ENCODE results near the gene TERF2IP. TPM values are rescaled to one million over a fixed set of nuclear protein-coding genes. Genes with fewer than 3 reads are reported as not detected.

The TERF2IP gene
- total and polyA plus RNA-seq, 9 of the 15 experiments (the other 6 are each of a cell fraction or from before 2014, with no cell fraction given): 14.5 to 64.2 (median 47.0) TPM

GRCh38 chr16:75626806-75627205 lies 20.8 kb upstream of the TERF2IP start:
- no TSS peak for BruUV-seq (replicated peaks)
- ChIA-PET POLR2A (interaction anchor here (0.6 to 1.1 kb wide), 3 partner anchors 21 to 62 kb away, joined by 3 read pairs; partner anchors contain the start of genes KARS1 and TERF2IP), CTCF (ENCODE audit: low intra/inter-chr PET ratio) (no interaction called here)
- H3K4me2 ChIP-seq (ENCODE audit: insufficient read depth, low read length): no peak overlapping the region
- no peaks in the 10 kb centered on the region for H3K9me3 ChIP-seq (replicated peaks; ENCODE audit: control insufficient read depth, insufficient read depth, low read depth, low read length)
- no peak overlapping the region for H3K4me3 ChIP-seq
- in situ Hi-C loops (cut with MboI) (loop anchor here (25.0 kb wide), 1 partner anchor 1560 kb away; the partner anchor contains the start of genes MON1B and SYCE1L), intact Hi-C loops (cut with micrococcal nuclease) (no loop called here)
- H3K4me1 ChIP-seq (replicated peaks in 1 of 2; ENCODE audit: control insufficient read depth in 2 of 2, insufficient read depth in 2 of 2, low read length in 2 of 2): peaks cover 16 to 18% of the 10 kb centered on the region in 2 experiments
- H3K9me1 ChIP-seq (ENCODE audit: control insufficient read depth, insufficient read depth, low read length): no peaks in the 10 kb centered on the region
- no peak overlapping the region for H3K9ac ChIP-seq (ENCODE audit: insufficient read depth in 1 of 2, low read depth in 2 of 2, low read length in 2 of 2)
- ATAC-seq (no peak), DNase-seq (ENCODE audit: extremely low read depth in 1 of 4, low spot score in 3 of 4) (no peak), FAIRE-seq (no peak)
- H3K27ac ChIP-seq (ENCODE audit: extremely low read depth, low read depth, low read length): no peak overlapping the region
- TF ChIP-seq MYBL2 (IDR thresholded peaks at IDR 0.05; ENCODE audit: low read depth) (no peak), MYBL2 (CRISPR knock-in tag; IDR thresholded peaks at IDR 0.05; ENCODE audit: borderline replicate concordance) (no peak), POLR2A (conservative IDR thresholded peaks at IDR 0.05) (peak; percentile 46; the same call in 1 of the 2 replicates)
- no peaks in the 10 kb centered on the region for H4K20me1 ChIP-seq (replicated peaks; ENCODE audit: control insufficient read depth, insufficient read depth, low read length)
- 96% methylated on average over 4 of the region's 4 CpGs for WGBS (ENCODE audit: insufficient coverage, low coverage, missing lambda C conversion rate)
- peaks cover 11% of the 10 kb centered on the region for H3K79me2 ChIP-seq (ENCODE audit: control insufficient read depth, insufficient read depth, low read length)
- H2AFZ ChIP-seq (ENCODE audit: low read depth, low read length): no peak overlapping the region
- peaks cover 72% of the 10 kb centered on the region for H3K36me3 ChIP-seq (ENCODE audit: control insufficient read depth, insufficient read depth, low read length)
- no peaks in the 10 kb centered on the region for H3K27me3 ChIP-seq (ENCODE audit: control insufficient read depth in 2 of 2, insufficient read depth in 2 of 2, low read length in 2 of 2)

GRCh38 chr16:75627851-75628250 lies 19.7 kb upstream of the TERF2IP start:
- intact Hi-C loops (cut with micrococcal nuclease): no loop called here
- peak overlapping the region; percentile 12; the same call in 2 of the 3 replicates for H3K27ac ChIP-seq (ENCODE audit: extremely low read depth, low read depth, low read length)
- FAIRE-seq (no peak), DNase-seq (ENCODE audit: extremely low read depth in 1 of 4, low spot score in 3 of 4) (peak in 1 of 4 experiments; percentile 30), ATAC-seq (no peak)
- no peak overlapping the region for H3K4me3 ChIP-seq
- no peak overlapping the region for H2AFZ ChIP-seq (ENCODE audit: low read depth, low read length)
- no TSS peak for BruUV-seq (replicated peaks)
- ChIA-PET POLR2A (no interaction called here), CTCF (ENCODE audit: low intra/inter-chr PET ratio) (no interaction called here)
- H3K4me1 ChIP-seq (replicated peaks in 1 of 2; ENCODE audit: control insufficient read depth in 2 of 2, insufficient read depth in 2 of 2, low read length in 2 of 2): peaks cover 11 to 18% of the 10 kb centered on the region in 2 experiments; a peak in 4 of 5 replicates
- H3K9me3 ChIP-seq (replicated peaks; ENCODE audit: control insufficient read depth, insufficient read depth, low read depth, low read length): no peaks in the 10 kb centered on the region
- H3K79me2 ChIP-seq (ENCODE audit: control insufficient read depth, insufficient read depth, low read length): peaks cover 2% of the 10 kb centered on the region
- H3K9me1 ChIP-seq (ENCODE audit: control insufficient read depth, insufficient read depth, low read length): no peaks in the 10 kb centered on the region
- 52% methylated on average over 3 of the region's 3 CpGs for WGBS (ENCODE audit: insufficient coverage, low coverage, missing lambda C conversion rate)
- no peaks in the 10 kb centered on the region for H3K27me3 ChIP-seq (ENCODE audit: control insufficient read depth in 2 of 2, insufficient read depth in 2 of 2, low read length in 2 of 2)
- in situ Hi-C loops (cut with MboI): loop anchor here (25.0 kb wide), 1 partner anchor 1559 kb away; the partner anchor contains the start of genes MON1B and SYCE1L
- no peaks in the 10 kb centered on the region for H4K20me1 ChIP-seq (replicated peaks; ENCODE audit: control insufficient read depth, insufficient read depth, low read length)
- H3K36me3 ChIP-seq (ENCODE audit: control insufficient read depth, insufficient read depth, low read length): peaks cover 81% of the 10 kb centered on the region
- no peak overlapping the region for H3K9ac ChIP-seq (ENCODE audit: insufficient read depth in 1 of 2, low read depth in 2 of 2, low read length in 2 of 2)
- H3K4me2 ChIP-seq (ENCODE audit: insufficient read depth, low read length): no peak overlapping the region
- TF ChIP-seq ZNF639 (CRISPR knock-in tag; conservative IDR thresholded peaks at IDR 0.05 in 1 of 2, IDR thresholded peaks at IDR 0.05 in 1 of 2) (no peak), TCF3 (CRISPR knock-in tag; IDR thresholded peaks at IDR 0.05) (0 out of 2 replicates have a peak, but pooled peaks have one; percentile 15), CBFA2T2 (conservative IDR thresholded peaks at IDR 0.05) (peak; percentile 20; the same call in 1 of the 2 replicates), ARID1B (IDR thresholded peaks at IDR 0.05) (peak; percentile 39), GABPA (tag; conservative IDR thresholded peaks at IDR 0.05; ENCODE audit: low read depth) (peak; percentile 68), ZNF395 (CRISPR knock-in tag; IDR thresholded peaks at IDR 0.05) (no peak), TEAD4 (IDR thresholded peaks at IDR 0.05; ENCODE audit: low read length) (0 out of 2 replicates have a peak, but pooled peaks have one; percentile 8), TEAD4 (CRISPR knock-in tag; IDR thresholded peaks at IDR 0.05; ENCODE audit: borderline replicate concordance) (no peak), ZNF23 (CRISPR knock-in tag; IDR thresholded peaks at IDR 0.05) (no peak), POLR2G (IDR thresholded peaks at IDR 0.05; ENCODE audit: low read depth, low read length) (no peak), SRSF9 (IDR thresholded peaks at IDR 0.05; ENCODE audit: borderline replicate concordance, low read depth, low read length) (no peak)

All from K562 (cell line).